Measurements from ENCODE around the gene SLC25A1.

DNA sequence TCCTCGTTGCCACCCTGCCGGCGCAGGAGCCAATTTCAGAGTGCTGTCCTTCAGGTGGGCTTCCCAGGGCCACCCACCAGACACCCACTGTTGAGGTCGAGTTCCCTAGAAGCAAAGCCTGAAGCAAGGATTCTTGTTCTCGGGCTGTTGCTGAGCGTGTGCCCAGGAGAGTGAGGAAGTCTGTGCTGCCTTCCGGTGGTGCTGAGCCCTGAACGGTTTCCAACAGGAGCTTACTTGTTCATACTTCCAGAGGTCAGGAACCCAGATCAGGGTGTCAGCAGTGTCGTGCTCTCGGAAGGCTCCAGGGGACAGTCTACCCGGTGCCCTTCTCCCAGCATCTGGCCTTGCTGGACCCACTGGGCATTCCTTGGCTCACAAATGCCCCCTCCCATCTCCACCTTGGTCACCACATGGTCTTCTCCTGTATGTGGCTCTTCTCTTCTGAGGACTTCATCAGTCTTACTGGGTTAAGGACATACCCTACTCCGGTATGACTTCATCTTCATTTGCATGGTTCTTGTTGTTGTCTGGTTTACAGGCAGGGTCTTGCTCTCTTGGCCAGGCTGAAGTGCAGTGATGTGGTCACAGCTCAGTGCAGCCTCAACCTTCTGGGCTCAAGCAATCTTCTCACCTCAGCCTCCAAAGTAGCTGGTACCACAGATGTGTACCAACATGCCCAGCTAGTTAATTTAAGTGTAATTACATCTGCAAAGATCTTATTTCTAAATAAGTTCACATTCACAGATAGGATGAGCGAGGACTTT lies 11.2 kb downstream of the SLC25A1 start:
- no peak for TF ChIP-seq CTCF (IDR thresholded peaks at IDR 0.05)
- no peak for TF ChIP-seq POLR2A (IDR thresholded peaks at IDR 0.05)
